OCI-LY3 (cell line): ENCODE results near the gene UCP1.

Source experiments
- H2AFZ ChIP-seq: fragments of 200-600, 300-600 bp; shearing (Covaris generic); 2 replicates; pipeline ENCODE4 v1.6.0; 2014; ENCODE audit warnings: antibody characterized with exemption, low read depth, low read length
- H3K27ac ChIP-seq: fragments of 200-600, 300-600 bp; sonication (generic); 2 replicates; pipeline ENCODE4 v1.5.1; 2014; ENCODE audit warnings: mild to moderate bottlenecking, low read length, moderate library complexity, mixed read lengths
- H3K27me3 ChIP-seq: fragments of 200-600, 300-600 bp; sonication (generic); 2 replicates; pipeline ENCODE4 v1.6.1; 2014; ENCODE audit warnings: low read depth, low read length, mixed read lengths
- H3K36me3 ChIP-seq: fragments of 200-600, 300-600 bp; sonication (generic); replicated peaks from 2 replicates; pipeline ENCODE3; 2014; ENCODE audit warnings: low read depth, low read length, mixed read lengths
- H3K4me1 ChIP-seq: fragments of 300-600, 200-600 bp; sonication (generic); 2 replicates; pipeline ENCODE4 v1.6.1; 2014; ENCODE audit warnings: low read length, mixed read lengths
- H3K4me2 ChIP-seq: fragments of 200-600, 300-600 bp; sonication (generic); 2 replicates; pipeline ENCODE4 v1.6.1; 2014; ENCODE audit warnings: low read length, mixed read lengths
- H3K4me3 ChIP-seq: fragments of 300-600, 200-600 bp; sonication (generic); 2 replicates; pipeline ENCODE4 v1.5.1; 2014; ENCODE audit warnings: antibody characterized with exemption, mild to moderate bottlenecking, low read length, moderate library complexity
- H3K79me2 ChIP-seq: fragments of 300-600, 200-600 bp; shearing (Covaris generic); 2 replicates; pipeline ENCODE4 v1.6.1; 2014; ENCODE audit warnings: mild to moderate bottlenecking, low read length, mixed read lengths
- H3K9ac ChIP-seq: fragments of 300-600, 200-600 bp; shearing (Covaris generic); 2 replicates; pipeline ENCODE4 v1.6.0; 2014; ENCODE audit warnings: mild to moderate bottlenecking, low read length, moderate library complexity
- H3K9me3 ChIP-seq: fragments of 200-600, 300-600 bp; shearing (Covaris generic); 2 replicates; pipeline ENCODE4 v1.6.1; 2014; ENCODE audit warnings: low read length, mixed read lengths; ENCODE audit not compliant: insufficient read depth
- H4K20me1 ChIP-seq: fragments of 200-600, 300-600 bp; sonication (generic); 2 replicates; pipeline ENCODE4 v1.6.1; 2016; ENCODE audit warnings: low read length, mixed read lengths; ENCODE audit not compliant: insufficient read depth
- EZH2phosphoT487 ChIP-seq: fragments of 200-600 bp; shearing (Covaris generic); IDR thresholded peaks from 2 replicates; pipeline ENCODE4 v1.6.1; 2018; ENCODE audit warnings: antibody characterized with exemption, mixed run types, low read depth
- TF ChIP-seq, protein P1 (sequence below): fragments of 200-600, 300-600 bp; sonication (generic); IDR thresholded peaks from 2 replicates; pipeline ENCODE4 v1.5.1; 2014; ENCODE audit warnings: antibody characterized with exemption, low read length, low read depth

UCP1 gene

DNA sequence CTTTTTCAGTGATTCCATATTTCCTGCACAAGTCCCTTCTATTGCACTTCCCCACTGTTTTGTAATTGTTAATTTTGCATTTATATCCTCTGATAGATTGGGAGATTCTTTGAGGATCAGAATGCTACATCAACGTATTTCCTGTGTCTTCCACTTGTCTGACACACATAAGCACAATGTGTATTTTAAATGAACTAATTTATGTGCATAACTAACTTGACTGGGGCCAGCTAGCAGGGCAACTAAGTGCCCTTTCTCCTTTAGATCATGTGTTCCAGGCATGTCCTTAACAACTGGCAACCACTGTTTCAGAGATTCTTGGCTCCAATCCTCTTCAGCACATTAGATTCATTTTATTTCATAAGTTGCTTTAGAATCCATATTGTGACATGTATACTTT, 15.7 kb upstream of the UCP1 start:
- no peak overlapping the region for H2AFZ ChIP-seq
- peaks cover 28% of the 10 kb centered on the region for H3K27me3 ChIP-seq
- H3K79me2 ChIP-seq = no peaks in the 10 kb centered on the region
- no peaks in the 10 kb centered on the region for H3K9me3 ChIP-seq
- H3K4me3 ChIP-seq = no peak overlapping the region
- no peak for TF ChIP-seq EZH2phosphoT487
- TF ChIP-seq, protein P1, sequence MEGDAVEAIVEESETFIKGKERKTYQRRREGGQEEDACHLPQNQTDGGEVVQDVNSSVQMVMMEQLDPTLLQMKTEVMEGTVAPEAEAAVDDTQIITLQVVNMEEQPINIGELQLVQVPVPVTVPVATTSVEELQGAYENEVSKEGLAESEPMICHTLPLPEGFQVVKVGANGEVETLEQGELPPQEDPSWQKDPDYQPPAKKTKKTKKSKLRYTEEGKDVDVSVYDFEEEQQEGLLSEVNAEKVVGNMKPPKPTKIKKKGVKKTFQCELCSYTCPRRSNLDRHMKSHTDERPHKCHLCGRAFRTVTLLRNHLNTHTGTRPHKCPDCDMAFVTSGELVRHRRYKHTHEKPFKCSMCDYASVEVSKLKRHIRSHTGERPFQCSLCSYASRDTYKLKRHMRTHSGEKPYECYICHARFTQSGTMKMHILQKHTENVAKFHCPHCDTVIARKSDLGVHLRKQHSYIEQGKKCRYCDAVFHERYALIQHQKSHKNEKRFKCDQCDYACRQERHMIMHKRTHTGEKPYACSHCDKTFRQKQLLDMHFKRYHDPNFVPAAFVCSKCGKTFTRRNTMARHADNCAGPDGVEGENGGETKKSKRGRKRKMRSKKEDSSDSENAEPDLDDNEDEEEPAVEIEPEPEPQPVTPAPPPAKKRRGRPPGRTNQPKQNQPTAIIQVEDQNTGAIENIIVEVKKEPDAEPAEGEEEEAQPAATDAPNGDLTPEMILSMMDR = no peak
- H3K36me3 ChIP-seq = no peaks in the 10 kb centered on the region
- no peak overlapping the region for H3K27ac ChIP-seq
- H3K4me2 ChIP-seq = no peak overlapping the region
- no peak overlapping the region for H3K9ac ChIP-seq
- no peaks in the 10 kb centered on the region for H4K20me1 ChIP-seq
- no peaks in the 10 kb centered on the region for H3K4me1 ChIP-seq

- H3K27me3 ChIP-seq = peaks cover 35% of the 10 kb centered on the region
- no peak overlapping the region for H3K4me2 ChIP-seq
- H3K4me3 ChIP-seq = no peak overlapping the region
- H4K20me1 ChIP-seq = no peaks in the 10 kb centered on the region
- H3K36me3 ChIP-seq = no peaks in the 10 kb centered on the region
- no peaks in the 10 kb centered on the region for H3K9me3 ChIP-seq
- H3K4me1 ChIP-seq = no peaks in the 10 kb centered on the region
- TF ChIP-seq EZH2phosphoT487 = no peak
- TF ChIP-seq, protein P1 = no peak
- no peaks in the 10 kb centered on the region for H3K79me2 ChIP-seq
- H3K9ac ChIP-seq = no peak overlapping the region
- no peak overlapping the region for H3K27ac ChIP-seq
- H2AFZ ChIP-seq = no peak overlapping the region
These were observed 12.3 kb upstream of the UCP1 start for GRCh38 chr4:140581078-140581477.

DNA sequence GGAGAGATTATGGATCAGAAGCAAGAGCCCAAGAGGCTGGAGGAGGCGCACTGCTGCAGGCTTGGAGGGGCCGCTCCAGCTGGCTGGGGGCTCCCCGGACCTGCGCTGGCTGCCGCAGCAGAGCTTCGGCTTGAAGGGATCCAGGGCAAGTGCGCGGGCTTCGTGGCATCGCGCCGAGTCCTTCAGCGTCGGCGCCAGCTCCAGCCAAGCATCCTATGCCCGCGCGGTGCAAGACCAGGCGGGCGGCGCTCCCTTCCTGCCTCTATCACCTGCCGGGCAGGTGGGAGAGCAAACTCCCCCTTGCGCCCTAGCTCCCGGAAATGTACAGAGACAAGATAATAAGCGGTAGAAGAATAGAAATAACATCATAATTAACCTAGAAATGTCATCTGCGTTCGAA, 10.5 kb upstream of the UCP1 start:
- H3K27ac ChIP-seq = no peak overlapping the region
- H3K79me2 ChIP-seq = no peaks in the 10 kb centered on the region
- H3K27me3 ChIP-seq = peaks cover 35% of the 10 kb centered on the region
- H3K4me2 ChIP-seq = no peak overlapping the region
- H3K9me3 ChIP-seq = no peaks in the 10 kb centered on the region
- no peaks in the 10 kb centered on the region for H3K4me1 ChIP-seq
- H3K36me3 ChIP-seq = no peaks in the 10 kb centered on the region
- H3K9ac ChIP-seq = no peak overlapping the region
- H3K4me3 ChIP-seq = no peak overlapping the region
- no peaks in the 10 kb centered on the region for H4K20me1 ChIP-seq
- TF ChIP-seq, protein P1 = no peak
- no peak for TF ChIP-seq EZH2phosphoT487
- H2AFZ ChIP-seq = no peak overlapping the region

DNA sequence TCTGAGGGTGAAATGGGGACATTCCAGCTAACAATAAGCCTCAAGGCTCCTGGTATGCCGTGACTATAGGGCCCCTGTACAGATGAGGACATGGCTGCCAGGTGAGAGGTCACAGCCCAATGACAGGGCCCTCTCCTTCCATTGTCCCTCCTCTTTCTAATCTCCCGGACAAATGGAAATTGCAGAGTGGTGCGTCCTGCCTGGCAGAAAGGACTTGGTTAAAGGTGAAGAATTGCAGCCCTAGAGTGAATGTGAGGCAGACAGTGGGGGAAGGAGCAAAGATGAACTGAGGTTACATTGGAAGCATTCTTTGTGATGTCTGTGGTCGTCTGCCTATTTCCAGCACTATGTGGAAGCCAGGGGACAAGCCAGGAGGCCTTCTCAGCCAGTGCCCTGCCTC, 6.7 kb upstream of the UCP1 start:
- H3K9ac ChIP-seq = no peak overlapping the region
- no peaks in the 10 kb centered on the region for H3K4me1 ChIP-seq
- peaks cover 39% of the 10 kb centered on the region for H3K27me3 ChIP-seq
- H4K20me1 ChIP-seq = no peaks in the 10 kb centered on the region
- no peak for TF ChIP-seq EZH2phosphoT487
- TF ChIP-seq, protein P1 = no peak
- no peak overlapping the region for H3K4me3 ChIP-seq
- H2AFZ ChIP-seq = no peak overlapping the region
- peaks cover 11% of the 10 kb centered on the region for H3K9me3 ChIP-seq
- H3K27ac ChIP-seq = no peak overlapping the region
- H3K36me3 ChIP-seq = no peaks in the 10 kb centered on the region
- H3K4me2 ChIP-seq = no peak overlapping the region
- no peaks in the 10 kb centered on the region for H3K79me2 ChIP-seq
